ENCODE measurements around the gene PSEN2. TPM values are rescaled to one million over a fixed set of nuclear protein-coding genes. Genes with fewer than 3 reads are reported as not detected.

The PSEN2 gene
- total and polyA plus RNA-seq, 5 donors from 2014 or later = 1.8 to 3.7 (median 3.4) TPM

- H3K9me3 ChIP-seq (ENCODE audit: control insufficient read depth in 2 of 2, low read length in 2 of 2) = no peaks in the 10 kb centered on the region
- ATAC-seq (ENCODE audit: low read depth in 2 of 2) = no peak
- Mint-ChIP-seq H3K4me1 (peaks cover 6 to 46% (median 25%) of the 10 kb centered on the region in 4 donors), H3K36me3 (no peaks in the 10 kb centered on the region), H3K4me3 (peak overlapping the region in 3 of 4 donors; percentile 20 to 77 (median 74)), H3K27me3 (no peaks in the 10 kb centered on the region), H3K27ac (peak overlapping the region; percentile 12 to 79 (median 60)), H3K9me3 (peaks cover 0 to 2% (median 0%) of the 10 kb centered on the region in 7 donors)
- peak in 1 of 3 donors; percentile 17 for DNase-seq
- H3K27me3 ChIP-seq (ENCODE audit: control insufficient read depth, insufficient read depth, low read length) = no peaks in the 10 kb centered on the region
- no peaks in the 10 kb centered on the region for H3K36me3 ChIP-seq (ENCODE audit: control insufficient read depth, insufficient read depth, low read length)
- H3K4me1 ChIP-seq (ENCODE audit: control insufficient read depth, insufficient read depth, low read length, poor library complexity, severe bottlenecking) = peaks cover 38% of the 10 kb centered on the region
- H3K4me3 ChIP-seq (ENCODE audit: low read depth, low read length) = peak overlapping the region; percentile 24
- no peak overlapping the region for H3K27ac ChIP-seq (ENCODE audit: insufficient read depth, low read length, poor library complexity, severe bottlenecking)
Measured at GRCh38 chr1:226884116-226884625, 13.8 kb downstream of the PSEN2 start.

GRCh38 chr1:226884966-226885820, 14.8 kb downstream of the PSEN2 start:
- H3K9me3 ChIP-seq (ENCODE audit: control insufficient read depth in 2 of 2, low read length in 2 of 2) = no peaks in the 10 kb centered on the region
- no peak overlapping the region for H3K4me3 ChIP-seq (ENCODE audit: low read depth, low read length)
- peak overlapping the region in 2 of 4 donors; percentile 46 for H3K4me3 Mint-ChIP-seq
- no peaks in the 10 kb centered on the region for H3K36me3 Mint-ChIP-seq
- no peak overlapping the region for H3K27ac ChIP-seq (ENCODE audit: insufficient read depth, low read length, poor library complexity, severe bottlenecking)
- no peaks in the 10 kb centered on the region for H3K36me3 ChIP-seq (ENCODE audit: control insufficient read depth, insufficient read depth, low read length)
- peaks cover 6 to 46% (median 25%) of the 10 kb centered on the region in 4 donors for H3K4me1 Mint-ChIP-seq
- no peaks in the 10 kb centered on the region for H3K27me3 ChIP-seq (ENCODE audit: control insufficient read depth, insufficient read depth, low read length)
- DNase-seq (peak in 1 of 3 donors; percentile 29), ATAC-seq (ENCODE audit: low read depth in 2 of 2) (no peak)
- H3K9me3 Mint-ChIP-seq = peaks cover 0 to 2% (median 0%) of the 10 kb centered on the region in 7 donors
- peak overlapping the region in 2 of 3 donors; percentile 42 to 62 for H3K27ac Mint-ChIP-seq
- peaks cover 38% of the 10 kb centered on the region for H3K4me1 ChIP-seq (ENCODE audit: control insufficient read depth, insufficient read depth, low read length, poor library complexity, severe bottlenecking)
- no peaks in the 10 kb centered on the region for H3K27me3 Mint-ChIP-seq

- Mint-ChIP-seq H3K9me3 (no peaks in the 10 kb centered on the region), H3K4me1 (peaks cover 6 to 46% (median 23%) of the 10 kb centered on the region in 4 donors), H3K27me3 (no peaks in the 10 kb centered on the region), H3K4me3 (peak overlapping the region in 3 of 4 donors; percentile 10 to 12 (median 10)), H3K27ac (peak overlapping the region in 1 of 3 donors; percentile 77), H3K36me3 (no peaks in the 10 kb centered on the region)
- H3K27me3 ChIP-seq (ENCODE audit: control insufficient read depth, insufficient read depth, low read length) = no peaks in the 10 kb centered on the region
- ATAC-seq (ENCODE audit: low read depth in 2 of 2) (no peak), DNase-seq (no peak)
- H3K9me3 ChIP-seq (ENCODE audit: control insufficient read depth in 2 of 2, low read length in 2 of 2) = no peaks in the 10 kb centered on the region
- H3K4me3 ChIP-seq (ENCODE audit: low read depth, low read length) = no peak overlapping the region
- no peaks in the 10 kb centered on the region for H3K36me3 ChIP-seq (ENCODE audit: control insufficient read depth, insufficient read depth, low read length)
- no peak overlapping the region for H3K27ac ChIP-seq (ENCODE audit: insufficient read depth, low read length, poor library complexity, severe bottlenecking)
- H3K4me1 ChIP-seq (ENCODE audit: control insufficient read depth, insufficient read depth, low read length, poor library complexity, severe bottlenecking) = peaks cover 38% of the 10 kb centered on the region
Measured at GRCh38 chr1:226886122-226886901, 15.9 kb downstream of the PSEN2 start.

GRCh38 chr1:226887006-226887405, 16.6 kb downstream of the PSEN2 start:
- H3K4me1 Mint-ChIP-seq = peaks cover 6 to 42% (median 22%) of the 10 kb centered on the region in 4 donors
- peak overlapping the region in 1 of 3 donors; percentile 49 for H3K27ac Mint-ChIP-seq
- peaks cover 36% of the 10 kb centered on the region for H3K4me1 ChIP-seq (ENCODE audit: control insufficient read depth, insufficient read depth, low read length, poor library complexity, severe bottlenecking)
- H3K27ac ChIP-seq (ENCODE audit: insufficient read depth, low read length, poor library complexity, severe bottlenecking) = no peak overlapping the region
- H3K36me3 ChIP-seq (ENCODE audit: control insufficient read depth, insufficient read depth, low read length) = no peaks in the 10 kb centered on the region
- H3K4me3 Mint-ChIP-seq = no peak overlapping the region
- ATAC-seq (ENCODE audit: low read depth in 2 of 2) (no peak), DNase-seq (no peak)
- no peaks in the 10 kb centered on the region for H3K36me3 Mint-ChIP-seq
- H3K9me3 Mint-ChIP-seq = no peaks in the 10 kb centered on the region
- no peaks in the 10 kb centered on the region for H3K27me3 ChIP-seq (ENCODE audit: control insufficient read depth, insufficient read depth, low read length)
- no peaks in the 10 kb centered on the region for H3K9me3 ChIP-seq (ENCODE audit: control insufficient read depth in 2 of 2, low read length in 2 of 2)
- no peaks in the 10 kb centered on the region for H3K27me3 Mint-ChIP-seq
- no peak overlapping the region for H3K4me3 ChIP-seq (ENCODE audit: low read depth, low read length)

- Mint-ChIP-seq H3K27ac (no peak overlapping the region), H3K36me3 (no peaks in the 10 kb centered on the region), H3K9me3 (no peaks in the 10 kb centered on the region), H3K4me3 (no peak overlapping the region), H3K27me3 (no peaks in the 10 kb centered on the region), H3K4me1 (peaks cover 0 to 32% (median 14%) of the 10 kb centered on the region in 4 donors)
- Histone ChIP-seq H3K27me3 (ENCODE audit: control insufficient read depth, insufficient read depth, low read length) (no peaks in the 10 kb centered on the region), H3K4me1 (ENCODE audit: control insufficient read depth, insufficient read depth, low read length, poor library complexity, severe bottlenecking) (peaks cover 27% of the 10 kb centered on the region), H3K27ac (ENCODE audit: insufficient read depth, low read length, poor library complexity, severe bottlenecking) (no peak overlapping the region), H3K9me3 (ENCODE audit: control insufficient read depth in 2 of 2, low read length in 2 of 2) (no peaks in the 10 kb centered on the region), H3K4me3 (ENCODE audit: low read depth, low read length) (no peak overlapping the region), H3K36me3 (ENCODE audit: control insufficient read depth, insufficient read depth, low read length) (no peaks in the 10 kb centered on the region)
- ATAC-seq (ENCODE audit: low read depth in 2 of 2) (no peak), DNase-seq (no peak)
Measured at GRCh38 chr1:226888021-226888420, 17.6 kb downstream of the PSEN2 start.

GRCh38 chr1:226888816-226889215, 18.4 kb downstream of the PSEN2 start:
- H3K4me1 ChIP-seq (ENCODE audit: control insufficient read depth, insufficient read depth, low read length, poor library complexity, severe bottlenecking) = peaks cover 19% of the 10 kb centered on the region
- no peak for DNase-seq
- no peaks in the 10 kb centered on the region for H3K27me3 ChIP-seq (ENCODE audit: control insufficient read depth, insufficient read depth, low read length)
- no peak overlapping the region for H3K4me3 ChIP-seq (ENCODE audit: low read depth, low read length)
- no peaks in the 10 kb centered on the region for H3K36me3 Mint-ChIP-seq
- no peaks in the 10 kb centered on the region for H3K36me3 ChIP-seq (ENCODE audit: control insufficient read depth, insufficient read depth, low read length)
- no peaks in the 10 kb centered on the region for H3K27me3 Mint-ChIP-seq
- no peaks in the 10 kb centered on the region for H3K9me3 Mint-ChIP-seq
- H3K4me3 Mint-ChIP-seq = no peak overlapping the region
- H3K27ac Mint-ChIP-seq = no peak overlapping the region
- ATAC-seq (ENCODE audit: low read depth in 2 of 2) = no peak
- H3K9me3 ChIP-seq (ENCODE audit: control insufficient read depth in 2 of 2, low read length in 2 of 2) = no peaks in the 10 kb centered on the region
- H3K4me1 Mint-ChIP-seq = peaks cover 0 to 25% (median 7%) of the 10 kb centered on the region in 4 donors
- H3K27ac ChIP-seq (ENCODE audit: insufficient read depth, low read length, poor library complexity, severe bottlenecking) = no peak overlapping the region

GRCh38 chr1:226889616-226890330, 19.4 kb downstream of the PSEN2 start:
- H3K4me1 Mint-ChIP-seq = peaks cover 0 to 15% (median 4%) of the 10 kb centered on the region in 4 donors
- DNase-seq (no peak), ATAC-seq (ENCODE audit: low read depth in 2 of 2) (no peak)
- H3K9me3 Mint-ChIP-seq = no peaks in the 10 kb centered on the region
- no peaks in the 10 kb centered on the region for H3K27me3 ChIP-seq (ENCODE audit: control insufficient read depth, insufficient read depth, low read length)
- no peak overlapping the region for H3K27ac ChIP-seq (ENCODE audit: insufficient read depth, low read length, poor library complexity, severe bottlenecking)
- H3K27me3 Mint-ChIP-seq = no peaks in the 10 kb centered on the region
- no peaks in the 10 kb centered on the region for H3K9me3 ChIP-seq (ENCODE audit: control insufficient read depth in 2 of 2, low read length in 2 of 2)
- H3K4me3 ChIP-seq (ENCODE audit: low read depth, low read length) = no peak overlapping the region
- no peaks in the 10 kb centered on the region for H3K36me3 Mint-ChIP-seq
- H3K27ac Mint-ChIP-seq = no peak overlapping the region
- no peak overlapping the region for H3K4me3 Mint-ChIP-seq
- no peaks in the 10 kb centered on the region for H3K36me3 ChIP-seq (ENCODE audit: control insufficient read depth, insufficient read depth, low read length)
- peaks cover 10% of the 10 kb centered on the region for H3K4me1 ChIP-seq (ENCODE audit: control insufficient read depth, insufficient read depth, low read length, poor library complexity, severe bottlenecking)
